DOHH2 (cell line): Measurements from ENCODE around the gene MED27.

ENCODE experiments used
- H3F3A ChIP-seq: fragments of 200-600 bp; sonication (generic), shearing (Covaris generic); 2 replicates; pipeline ENCODE4 v1.6.0; 2016; ENCODE audit warnings: antibody characterized with exemption, mild to moderate bottlenecking; ENCODE audit not compliant: control insufficient read depth, insufficient read depth
- H3K27ac ChIP-seq: fragments of 200-600 bp; sonication (generic); 2 replicates; pipeline ENCODE4 v1.5.1; 2014; ENCODE audit warnings: low read depth, mild to moderate bottlenecking, low read length, moderate library complexity
- H3K27me3 ChIP-seq: fragments of 200-600 bp; sonication (generic); 2 replicates; pipeline ENCODE4 v1.6.1; 2014; ENCODE audit warnings: mild to moderate bottlenecking, low read length, mixed read lengths; ENCODE audit not compliant: control insufficient read depth
- H3K36me3 ChIP-seq: fragments of 200-600 bp; sonication (generic); 2 replicates; pipeline ENCODE4 v1.6.1; 2014; ENCODE audit warnings: mild to moderate bottlenecking, low read length, moderate library complexity, mixed read lengths; ENCODE audit not compliant: control insufficient read depth
- H3K4me1 ChIP-seq: fragments of 200-600 bp; sonication (generic); 2 replicates; pipeline ENCODE4 v1.6.1; 2014; ENCODE audit warnings: mild to moderate bottlenecking, low read length, mixed read lengths; ENCODE audit not compliant: control insufficient read depth
- H3K4me2 ChIP-seq: fragments of 200-600 bp; sonication (generic); 2 replicates; pipeline ENCODE4 v1.6.0; 2014; ENCODE audit warnings: mild to moderate bottlenecking, low read length, moderate library complexity
- H3K4me3 ChIP-seq: fragments of 200-600 bp; sonication (generic); 2 replicates; pipeline ENCODE4 v1.5.1; 2014; ENCODE audit warnings: mild to moderate bottlenecking, low read length, mixed read lengths
- H3K79me2 ChIP-seq: fragments of 200-600 bp; sonication (generic); 2 replicates; pipeline ENCODE4 v1.6.1; 2014; ENCODE audit warnings: mild to moderate bottlenecking, low read length, mixed read lengths; ENCODE audit not compliant: control insufficient read depth
- H3K9me2 ChIP-seq: fragments of 200-600 bp; sonication (generic); replicated peaks from 2 replicates; pipeline ENCODE4 v1.6.1; 2014; ENCODE audit warnings: mild to moderate bottlenecking, low read length, mixed read lengths; ENCODE audit not compliant: control insufficient read depth
- H3K9me3 ChIP-seq: fragments of 200-600 bp; sonication (generic); 2 replicates; pipeline ENCODE4 v1.6.1; 2014; ENCODE audit warnings: antibody characterized with exemption, low read length, mixed read lengths; ENCODE audit not compliant: control insufficient read depth, insufficient read depth
- H4K20me1 ChIP-seq: fragments of 200-600 bp; sonication (generic); 2 replicates; pipeline ENCODE4 v1.6.0; 2014; ENCODE audit warnings: low read depth, mild to moderate bottlenecking, antibody characterized with exemption, low read length, moderate library complexity; ENCODE audit not compliant: control insufficient read depth, insufficient read depth
- EZH2phosphoT487 ChIP-seq: fragments of 200-600 bp; sonication (generic); IDR thresholded peaks from 2 replicates; pipeline ENCODE4 v1.6.1; 2017; ENCODE audit warnings: borderline replicate concordance, mild to moderate bottlenecking, antibody characterized with exemption, low read length, moderate library complexity, mixed read lengths
- TF ChIP-seq, protein P1 (sequence below): fragments of 200-600 bp; sonication (generic); IDR thresholded peaks from one replicate; pipeline ENCODE4 v1.5.1; 2014; ENCODE audit warnings: antibody characterized with exemption, mild to moderate bottlenecking, low read depth, low read length; ENCODE audit not compliant: poor library complexity, severe bottlenecking

Gene MED27

DNA sequence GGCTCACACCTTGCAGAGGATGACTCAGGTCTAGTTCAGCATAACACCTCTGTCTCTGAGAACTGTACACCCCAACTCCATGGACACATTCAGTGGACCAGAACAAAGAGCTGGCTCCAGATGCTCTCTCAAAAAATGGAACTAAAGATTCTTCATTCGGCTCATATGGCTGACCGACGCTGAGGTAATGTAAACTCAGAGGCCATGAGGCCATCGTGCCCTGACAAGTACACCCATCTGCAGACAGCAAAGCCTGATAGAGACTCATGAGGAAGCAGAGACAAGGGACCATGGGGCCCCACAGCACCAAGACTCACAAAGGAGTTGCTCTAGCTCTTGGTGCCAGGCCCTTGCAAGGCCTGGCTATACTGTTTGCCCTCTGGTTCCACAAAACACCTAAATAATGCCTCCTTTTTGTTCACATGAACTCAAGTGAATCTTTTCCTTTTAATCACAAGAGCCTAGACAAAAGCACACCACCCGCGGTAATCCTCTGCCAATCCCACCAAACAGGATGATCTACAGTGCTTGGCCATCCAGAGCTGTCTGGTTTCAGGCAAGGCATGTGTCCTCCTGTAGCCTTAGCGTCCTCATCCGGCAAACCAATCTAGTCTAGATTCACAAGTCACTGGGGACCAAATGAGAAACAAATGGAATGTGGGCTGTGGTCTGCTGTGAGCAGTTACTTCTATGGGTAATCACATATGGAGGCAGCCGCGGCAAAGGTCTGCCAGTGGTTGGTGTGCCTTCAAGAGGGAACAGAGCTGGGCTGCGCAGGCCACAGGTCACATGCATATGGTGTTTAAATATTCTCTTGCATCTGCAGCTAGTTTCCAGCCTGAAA lies 22.7 kb downstream of the MED27 start:
- peaks cover 12% of the 10 kb centered on the region for H3K4me1 ChIP-seq

DNA sequence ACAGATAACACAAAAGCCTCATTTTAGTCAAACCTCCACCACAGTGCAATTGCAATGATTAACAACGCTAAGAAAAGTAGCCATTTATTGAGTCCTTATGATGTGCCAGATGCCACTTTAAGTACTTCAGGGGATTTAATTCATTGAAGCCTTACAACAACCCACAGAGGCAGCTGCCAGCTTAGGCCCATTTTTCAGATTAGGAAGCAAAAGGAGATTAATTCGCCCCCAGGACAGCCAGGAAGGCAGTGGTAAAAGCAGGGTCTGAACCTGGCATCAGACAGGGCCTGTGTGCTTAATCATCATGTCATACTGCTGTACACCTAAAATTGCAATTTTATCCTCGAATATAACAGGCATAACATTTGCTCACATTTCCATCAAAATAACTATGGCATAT lies 23.9 kb downstream of the MED27 start:
- H3F3A ChIP-seq = no peaks in the 10 kb centered on the region
- H3K9me3 ChIP-seq = peaks cover 7% of the 10 kb centered on the region; the same call in 1 of the 2 replicates
- peaks cover 6% of the 10 kb centered on the region for H3K36me3 ChIP-seq
- no peaks in the 10 kb centered on the region for H3K9me2 ChIP-seq
- H3K4me2 ChIP-seq = no peak overlapping the region
- H3K27me3 ChIP-seq = no peaks in the 10 kb centered on the region
- TF ChIP-seq, protein P1, sequence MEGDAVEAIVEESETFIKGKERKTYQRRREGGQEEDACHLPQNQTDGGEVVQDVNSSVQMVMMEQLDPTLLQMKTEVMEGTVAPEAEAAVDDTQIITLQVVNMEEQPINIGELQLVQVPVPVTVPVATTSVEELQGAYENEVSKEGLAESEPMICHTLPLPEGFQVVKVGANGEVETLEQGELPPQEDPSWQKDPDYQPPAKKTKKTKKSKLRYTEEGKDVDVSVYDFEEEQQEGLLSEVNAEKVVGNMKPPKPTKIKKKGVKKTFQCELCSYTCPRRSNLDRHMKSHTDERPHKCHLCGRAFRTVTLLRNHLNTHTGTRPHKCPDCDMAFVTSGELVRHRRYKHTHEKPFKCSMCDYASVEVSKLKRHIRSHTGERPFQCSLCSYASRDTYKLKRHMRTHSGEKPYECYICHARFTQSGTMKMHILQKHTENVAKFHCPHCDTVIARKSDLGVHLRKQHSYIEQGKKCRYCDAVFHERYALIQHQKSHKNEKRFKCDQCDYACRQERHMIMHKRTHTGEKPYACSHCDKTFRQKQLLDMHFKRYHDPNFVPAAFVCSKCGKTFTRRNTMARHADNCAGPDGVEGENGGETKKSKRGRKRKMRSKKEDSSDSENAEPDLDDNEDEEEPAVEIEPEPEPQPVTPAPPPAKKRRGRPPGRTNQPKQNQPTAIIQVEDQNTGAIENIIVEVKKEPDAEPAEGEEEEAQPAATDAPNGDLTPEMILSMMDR = no peak
- TF ChIP-seq EZH2phosphoT487 = no peak
- H3K4me3 ChIP-seq = no peak overlapping the region
- H3K27ac ChIP-seq = no peak overlapping the region
- peaks cover 3% of the 10 kb centered on the region; the same call in 1 of the 2 replicates for H4K20me1 ChIP-seq
- peaks cover 76% of the 10 kb centered on the region for H3K79me2 ChIP-seq
- H3K4me1 ChIP-seq = peaks cover 12% of the 10 kb centered on the region

More for the DNA sequence above, 22.7 kb downstream of the MED27 start:
- H3K4me3 ChIP-seq = no peak overlapping the region
- H3K9me2 ChIP-seq = no peaks in the 10 kb centered on the region
- H3K36me3 ChIP-seq = peaks cover 6% of the 10 kb centered on the region
- peaks cover 7% of the 10 kb centered on the region; the same call in 1 of the 2 replicates for H3K9me3 ChIP-seq
- peaks cover under 1% of the 10 kb centered on the region; the same call in 1 of the 2 replicates for H4K20me1 ChIP-seq
- TF ChIP-seq, protein P1 = no peak
- no peak for TF ChIP-seq EZH2phosphoT487
- H3K27me3 ChIP-seq = no peaks in the 10 kb centered on the region
- H3F3A ChIP-seq = no peaks in the 10 kb centered on the region
- H3K27ac ChIP-seq = no peak overlapping the region
- no peak overlapping the region for H3K4me2 ChIP-seq
- H3K79me2 ChIP-seq = peaks cover 72% of the 10 kb centered on the region

DNA sequence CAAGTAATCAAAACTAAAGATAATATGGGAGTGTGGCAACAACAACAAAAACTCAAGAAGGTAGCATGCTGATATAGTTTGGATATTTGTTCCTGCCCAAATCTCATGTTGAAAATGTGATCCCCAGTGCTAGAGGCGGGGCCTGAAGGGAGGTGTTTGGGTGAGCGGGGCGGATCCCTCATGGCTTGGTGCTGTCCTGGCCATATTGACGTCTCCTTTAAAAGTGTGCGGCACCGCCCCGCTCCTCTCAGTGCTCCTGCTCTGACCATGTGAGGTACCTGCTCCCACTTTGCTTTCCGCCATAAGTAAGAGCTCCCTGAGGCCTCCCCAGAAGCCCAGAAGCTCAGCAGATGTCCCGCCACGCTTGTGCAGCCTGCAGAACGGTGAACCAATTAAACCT lies 25.6 kb downstream of the MED27 start:
- H3K79me2 ChIP-seq = peaks cover 85% of the 10 kb centered on the region
- no peaks in the 10 kb centered on the region for H3F3A ChIP-seq
- H3K9me3 ChIP-seq = peaks cover 5% of the 10 kb centered on the region; the same call in 1 of the 2 replicates
- TF ChIP-seq, protein P1 = no peak
- no peak for TF ChIP-seq EZH2phosphoT487
- peaks cover 3% of the 10 kb centered on the region; the same call in 1 of the 2 replicates for H4K20me1 ChIP-seq
- no peaks in the 10 kb centered on the region for H3K27me3 ChIP-seq
- H3K4me1 ChIP-seq = peaks cover 12% of the 10 kb centered on the region
- H3K36me3 ChIP-seq = peaks cover 5% of the 10 kb centered on the region
- no peak overlapping the region for H3K27ac ChIP-seq
- H3K4me2 ChIP-seq = no peak overlapping the region
- H3K4me3 ChIP-seq = no peak overlapping the region
- no peaks in the 10 kb centered on the region for H3K9me2 ChIP-seq
